ENCODE results near the gene ZNF564.

ZNF564 gene

GRCh38 chr19:12546068-12546467 lies 5.2 kb downstream of the ZNF564 start:
- no peak overlapping the region for H3K4me3 ChIP-seq (replicated peaks; ENCODE audit: low read depth, low read length)
- DNase-seq (ENCODE audit: low read depth), result no peak
- TF ChIP-seq CTCF (IDR thresholded peaks at IDR 0.05; ENCODE audit: low read length, missing control alignments), result no peak

DNA sequence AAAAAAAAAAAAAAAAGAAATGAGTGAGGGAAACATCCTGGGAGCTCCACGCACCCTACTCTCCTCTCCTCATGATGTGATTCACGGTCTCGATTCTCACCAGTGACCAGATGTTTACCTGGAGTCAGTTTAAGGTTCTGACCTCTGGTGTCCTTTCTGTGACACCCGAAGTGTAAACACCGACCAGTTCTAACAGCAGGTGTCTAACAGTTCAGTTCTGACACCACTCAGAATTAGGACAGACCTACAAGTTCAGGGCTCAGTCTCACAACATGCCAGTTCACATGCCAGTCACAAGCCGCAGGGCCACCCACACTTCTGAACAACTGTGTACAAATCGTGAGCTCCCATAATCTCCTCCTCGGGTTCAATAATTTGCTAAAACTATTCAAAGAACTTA lies 6.0 kb downstream of the ZNF564 start:
- DNase-seq (ENCODE audit: low read depth), result no peak
- no peak for TF ChIP-seq CTCF (IDR thresholded peaks at IDR 0.05; ENCODE audit: low read length, missing control alignments)
- H3K4me3 ChIP-seq (replicated peaks; ENCODE audit: low read depth, low read length), result no peak overlapping the region

GRCh38 chr19:12544401-12544876 lies 6.8 kb downstream of the ZNF564 start:
- TF ChIP-seq CTCF (IDR thresholded peaks at IDR 0.05; ENCODE audit: low read length, missing control alignments), result no peak

DNA sequence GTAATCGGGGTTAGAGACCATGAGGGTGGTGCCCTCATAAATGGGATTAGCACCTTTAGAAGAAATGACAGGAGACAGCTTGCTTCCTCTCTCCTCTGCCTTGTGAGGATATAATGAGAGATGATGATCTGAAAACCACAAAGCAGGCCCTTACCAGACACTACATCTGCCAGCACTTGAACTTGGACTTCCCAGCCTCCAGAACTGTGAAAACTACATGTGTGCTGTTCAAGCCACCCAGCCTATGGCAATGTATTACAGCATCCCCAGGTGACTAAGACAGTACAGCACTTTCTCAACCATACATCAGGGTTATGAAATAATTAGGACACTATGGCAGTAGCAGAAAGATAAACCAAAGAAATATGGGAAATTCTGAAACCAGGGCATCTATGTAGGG lies 7.4 kb downstream of the ZNF564 start:
- peak; percentile 46 for DNase-seq (ENCODE audit: low read depth)
- H3K4me3 ChIP-seq (replicated peaks; ENCODE audit: low read depth, low read length), result no peak overlapping the region

More at GRCh38 chr19:12544401-12544876, 6.8 kb downstream of the ZNF564 start:
- no peak overlapping the region for H3K4me3 ChIP-seq (replicated peaks; ENCODE audit: low read depth, low read length)
- DNase-seq (ENCODE audit: low read depth), result peak; percentile 82

GRCh38 chr19:12527034-12527836 lies 24.0 kb downstream of the ZNF564 start:
- H3K4me3 ChIP-seq (replicated peaks; ENCODE audit: low read depth, low read length), result no peak overlapping the region
- peak; percentile 55 for DNase-seq (ENCODE audit: low read depth)
- no peak for TF ChIP-seq CTCF (IDR thresholded peaks at IDR 0.05; ENCODE audit: low read length, missing control alignments)

More for the DNA sequence above, 7.4 kb downstream of the ZNF564 start:
- TF ChIP-seq CTCF (IDR thresholded peaks at IDR 0.05; ENCODE audit: low read length, missing control alignments), result no peak

DNA sequence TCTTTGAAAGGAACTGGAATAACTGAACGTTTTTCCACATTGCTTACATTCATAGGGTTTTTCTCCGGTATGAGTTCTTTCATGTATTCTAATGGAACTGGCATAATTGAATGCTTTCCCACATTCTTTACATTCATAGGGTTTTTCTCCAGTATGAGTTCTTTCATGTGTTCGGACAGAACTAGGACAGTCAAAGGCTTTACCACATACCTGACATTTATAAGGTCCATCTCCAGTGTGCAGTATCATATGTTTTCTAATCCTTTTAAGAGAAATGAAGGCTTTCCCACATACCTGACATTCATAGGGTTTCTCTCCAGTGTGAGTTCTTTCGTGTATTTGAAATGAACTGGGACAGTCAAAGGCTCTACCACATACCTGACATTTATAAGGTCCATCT lies 24.7 kb downstream of the ZNF564 start:
- DNase-seq (ENCODE audit: low read depth), result no peak
- no peak overlapping the region for H3K4me3 ChIP-seq (replicated peaks; ENCODE audit: low read depth, low read length)
- TF ChIP-seq CTCF (IDR thresholded peaks at IDR 0.05; ENCODE audit: low read length, missing control alignments), result no peak

- DNase-seq (ENCODE audit: low read depth), result no peak
- TF ChIP-seq CTCF (IDR thresholded peaks at IDR 0.05; ENCODE audit: low read length, missing control alignments), result no peak
- H3K4me3 ChIP-seq (replicated peaks; ENCODE audit: low read depth, low read length), result no peak overlapping the region
Observed at GRCh38 chr19:12521996-12522395, 29.3 kb downstream of the ZNF564 start.
